H1 (cell line): ENCODE measurements around the gene RASGRP4. TPM values are rescaled to one million over a fixed set of nuclear protein-coding genes. Genes with fewer than 3 reads are reported as not detected.

Source experiments
- ASH2L ChIP-seq: fragments of 200-600, 300-600 bp; sonication (generic); IDR thresholded peaks from one replicate; pipeline ENCODE4 v1.7.1; 2017; ENCODE audit warnings: low read length
- EZH2 ChIP-seq: fragments of 200-600 bp; sonication (generic); IDR thresholded peaks from 2 replicates; pipeline ENCODE4 v1.7.1; 2012; ENCODE audit warnings: low read depth, mild to moderate bottlenecking, moderate library complexity, low read length, inconsistent platforms; ENCODE audit not compliant: severe bottlenecking
- HDAC6 ChIP-seq: IDR thresholded peaks from one replicate; pipeline ENCODE4 v1.7.1; 2012; ENCODE audit warnings: low read depth, mild to moderate bottlenecking, inconsistent platforms, low read length, moderate library complexity
- RXRA ChIP-seq: IDR thresholded peaks from 2 replicates; pipeline ENCODE4 v1.6.1; 2011; ENCODE audit warnings: low read depth, mild to moderate bottlenecking, low read length, moderate library complexity; ENCODE audit not compliant: insufficient read depth
- polyA plus RNA-seq, 7 experiments: library from polyadenylated mRNA; depleted of rRNA in 3 of 7; stranded (reverse) in 5 of 7; unstranded in 2 of 7; fragments of >200 nt in 5 of 7; fragments of 200-250 nt in 2 of 7; gene quantifications; 1 replicate in 5 of 7; 2 replicates in 1 of 7; 4 replicates in 1 of 7; pipeline versions ENCODE4 v1.2.1 to v1.2.3, GENCODE V29; 2011 to 2013; ENCODE audit warnings: missing spikeins in 2 of 7, mixed read lengths in 2 of 7
- total RNA-seq: library from RNA; stranded (reverse); fragmentation: NEBNext Ultra II Directional; extraction: Animal tissue kit (Norgen Biotek cat#: 25700); gene quantifications from 2 replicates; pipeline ENCODE4 v1.2.1, GENCODE V29; 2021

The RASGRP4 gene
- total and polyA plus RNA-seq, 2 of the 8 experiments (the other 6 are each of a cell fraction or from before 2014, with no cell fraction given): 1.9 to 3.1 TPM

GRCh38 chr19:38452430-38453366 is 26.7 kb upstream of the RASGRP4 start (continued):
- TF ChIP-seq RXRA (no peak), EZH2 (no peak), ASH2L (no peak), HDAC6 (no peak)
